RWPE2 (cell line): ENCODE results near the gene CRYGD.
"Not testable (repeated sequence)": the region's sequence is repeated elsewhere in the genome, so short reads cannot be mapped to it uniquely, and the experiment has no call there.

Experiments
- ATAC-seq: fragments of 200-7000 bp; cut with Tn5 transposase; 3 replicates; pipeline ENCODE4 v1.9.1; 2021; ENCODE audit warnings: low read depth
- DNase-seq: peaks from one replicate; pipeline ENCODE4 v3.0.0-alpha.2; 2020; ENCODE audit warnings: low spot score
- H3K27ac ChIP-seq: fragments of 450-650 bp; 2 replicates; pipeline ENCODE4 v1.5.1; 2017; ENCODE audit warnings: mild to moderate bottlenecking; ENCODE audit not compliant: poor library complexity, severe bottlenecking
- H3K27me3 ChIP-seq: fragments of 250-450 bp; sonication (Bioruptor Pico); 2 replicates; pipeline ENCODE4 v1.5.1; 2021; ENCODE audit warnings: mild to moderate bottlenecking, moderate library complexity; ENCODE audit not compliant: insufficient read depth, poor library complexity, severe bottlenecking
- H3K36me3 ChIP-seq: fragments of 250-450 bp; sonication (Bioruptor Pico); 2 replicates; pipeline ENCODE4 v1.5.1; 2020; ENCODE audit warnings: low read depth, mild to moderate bottlenecking, moderate library complexity
- H3K4me1 ChIP-seq: fragments of 250-450 bp; sonication (Bioruptor Pico); 2 replicates; pipeline ENCODE4 v1.5.1; 2021; ENCODE audit warnings: mild to moderate bottlenecking, moderate library complexity; ENCODE audit not compliant: insufficient read depth, poor library complexity, severe bottlenecking
- H3K4me3 ChIP-seq: fragments of 250-450 bp; sonication (Bioruptor Pico); 2 replicates; pipeline ENCODE4 v1.5.1; 2021; ENCODE audit warnings: mild to moderate bottlenecking, moderate library complexity; ENCODE audit not compliant: severe bottlenecking
- H3K9me3 ChIP-seq: fragments of 250-450 bp; sonication (Bioruptor Pico); 2 replicates; pipeline ENCODE4 v1.5.1; 2021; ENCODE audit warnings: mild to moderate bottlenecking, moderate library complexity; ENCODE audit not compliant: severe bottlenecking
- TF ChIP-seq, protein P1 (sequence below): fragments of 450-650 bp; IDR thresholded peaks from one replicate; pipeline ENCODE4 v1.5.1; 2017; ENCODE audit warnings: mild to moderate bottlenecking, moderate library complexity; ENCODE audit not compliant: poor library complexity, severe bottlenecking

The CRYGD gene

DNA sequence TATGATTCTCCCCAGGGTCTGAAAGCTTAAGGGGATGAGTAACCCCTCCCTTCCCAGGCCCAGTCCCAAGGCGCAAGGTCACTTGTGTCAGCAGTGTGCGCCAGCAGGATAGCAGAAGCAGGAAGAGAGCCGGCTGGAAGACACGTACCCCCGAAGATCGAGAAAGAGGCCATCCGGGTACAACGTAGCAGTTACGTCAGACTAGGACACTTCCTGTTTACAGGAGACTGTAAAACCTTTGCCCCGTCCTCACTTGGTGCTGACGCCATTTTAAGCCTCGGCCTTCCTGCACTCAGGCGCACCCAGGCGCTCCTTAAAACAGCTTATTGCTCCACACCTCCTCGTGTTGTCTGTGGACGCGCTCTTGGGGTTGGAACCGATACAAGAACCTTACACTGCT lies 15.1 kb upstream of the CRYGD start:
- H3K9me3 ChIP-seq, result no peaks in the 10 kb centered on the region
- DNase-seq, result no peak
- H3K36me3 ChIP-seq, result no peaks in the 10 kb centered on the region
- no peak for ATAC-seq
- no peaks in the 10 kb centered on the region for H3K27me3 ChIP-seq
- TF ChIP-seq, protein P1, sequence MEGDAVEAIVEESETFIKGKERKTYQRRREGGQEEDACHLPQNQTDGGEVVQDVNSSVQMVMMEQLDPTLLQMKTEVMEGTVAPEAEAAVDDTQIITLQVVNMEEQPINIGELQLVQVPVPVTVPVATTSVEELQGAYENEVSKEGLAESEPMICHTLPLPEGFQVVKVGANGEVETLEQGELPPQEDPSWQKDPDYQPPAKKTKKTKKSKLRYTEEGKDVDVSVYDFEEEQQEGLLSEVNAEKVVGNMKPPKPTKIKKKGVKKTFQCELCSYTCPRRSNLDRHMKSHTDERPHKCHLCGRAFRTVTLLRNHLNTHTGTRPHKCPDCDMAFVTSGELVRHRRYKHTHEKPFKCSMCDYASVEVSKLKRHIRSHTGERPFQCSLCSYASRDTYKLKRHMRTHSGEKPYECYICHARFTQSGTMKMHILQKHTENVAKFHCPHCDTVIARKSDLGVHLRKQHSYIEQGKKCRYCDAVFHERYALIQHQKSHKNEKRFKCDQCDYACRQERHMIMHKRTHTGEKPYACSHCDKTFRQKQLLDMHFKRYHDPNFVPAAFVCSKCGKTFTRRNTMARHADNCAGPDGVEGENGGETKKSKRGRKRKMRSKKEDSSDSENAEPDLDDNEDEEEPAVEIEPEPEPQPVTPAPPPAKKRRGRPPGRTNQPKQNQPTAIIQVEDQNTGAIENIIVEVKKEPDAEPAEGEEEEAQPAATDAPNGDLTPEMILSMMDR, result no peak
- H3K4me3 ChIP-seq, result no peak overlapping the region
- no peak overlapping the region for H3K27ac ChIP-seq
- peaks cover 3% of the 10 kb centered on the region for H3K4me1 ChIP-seq

DNA sequence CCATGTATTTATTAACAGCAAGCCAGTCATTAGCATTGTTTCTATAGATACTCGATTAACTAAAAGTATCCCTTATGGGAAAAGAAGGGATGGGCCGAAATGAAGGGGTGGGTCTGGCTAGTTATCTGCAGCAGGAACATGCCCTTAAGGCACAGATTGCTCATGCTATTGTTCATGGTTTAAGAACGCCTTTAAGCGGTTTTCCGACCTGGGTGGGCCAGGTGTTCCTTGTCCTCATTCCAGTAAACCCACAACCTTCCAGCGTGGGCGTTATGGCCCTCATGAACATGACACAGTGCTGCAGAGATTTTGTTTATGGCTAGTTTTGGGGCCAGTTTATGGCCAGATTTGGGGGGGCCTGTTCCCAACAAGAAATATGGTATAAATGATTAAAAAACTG lies 14.0 kb upstream of the CRYGD start:
- not testable (repeated sequence) for H3K9me3 ChIP-seq, H3K4me1 ChIP-seq, H3K27me3 ChIP-seq, DNase-seq, H3K4me3 ChIP-seq, H3K36me3 ChIP-seq, H3K27ac ChIP-seq, ATAC-seq

DNA sequence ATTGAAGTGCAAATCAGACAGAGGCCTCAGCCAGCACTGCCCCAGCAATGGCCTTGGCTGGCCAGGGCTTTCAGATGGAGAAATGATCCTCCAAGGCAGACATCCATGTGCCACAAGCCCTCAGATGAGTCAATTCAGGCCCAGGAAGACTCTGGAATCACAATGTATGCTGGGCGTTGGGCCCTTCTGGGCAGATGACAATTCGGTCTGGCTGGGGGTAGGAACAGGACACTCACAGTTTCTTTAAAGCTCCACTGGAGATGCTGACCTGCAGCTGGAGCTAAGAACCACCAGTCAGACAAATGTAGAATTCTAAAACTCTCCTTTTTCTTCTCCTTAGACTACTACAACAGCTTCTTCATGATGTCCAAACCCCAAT lies 12.4 kb upstream of the CRYGD start:
- no peak for DNase-seq
- Histone ChIP-seq H3K4me1 (no peaks in the 10 kb centered on the region), H3K27ac (no peak overlapping the region), H3K4me3 (no peak overlapping the region), H3K9me3 (no peaks in the 10 kb centered on the region), H3K27me3 (no peaks in the 10 kb centered on the region), H3K36me3 (no peaks in the 10 kb centered on the region)
- TF ChIP-seq, protein P1, result no peak
- no peak for ATAC-seq

DNA sequence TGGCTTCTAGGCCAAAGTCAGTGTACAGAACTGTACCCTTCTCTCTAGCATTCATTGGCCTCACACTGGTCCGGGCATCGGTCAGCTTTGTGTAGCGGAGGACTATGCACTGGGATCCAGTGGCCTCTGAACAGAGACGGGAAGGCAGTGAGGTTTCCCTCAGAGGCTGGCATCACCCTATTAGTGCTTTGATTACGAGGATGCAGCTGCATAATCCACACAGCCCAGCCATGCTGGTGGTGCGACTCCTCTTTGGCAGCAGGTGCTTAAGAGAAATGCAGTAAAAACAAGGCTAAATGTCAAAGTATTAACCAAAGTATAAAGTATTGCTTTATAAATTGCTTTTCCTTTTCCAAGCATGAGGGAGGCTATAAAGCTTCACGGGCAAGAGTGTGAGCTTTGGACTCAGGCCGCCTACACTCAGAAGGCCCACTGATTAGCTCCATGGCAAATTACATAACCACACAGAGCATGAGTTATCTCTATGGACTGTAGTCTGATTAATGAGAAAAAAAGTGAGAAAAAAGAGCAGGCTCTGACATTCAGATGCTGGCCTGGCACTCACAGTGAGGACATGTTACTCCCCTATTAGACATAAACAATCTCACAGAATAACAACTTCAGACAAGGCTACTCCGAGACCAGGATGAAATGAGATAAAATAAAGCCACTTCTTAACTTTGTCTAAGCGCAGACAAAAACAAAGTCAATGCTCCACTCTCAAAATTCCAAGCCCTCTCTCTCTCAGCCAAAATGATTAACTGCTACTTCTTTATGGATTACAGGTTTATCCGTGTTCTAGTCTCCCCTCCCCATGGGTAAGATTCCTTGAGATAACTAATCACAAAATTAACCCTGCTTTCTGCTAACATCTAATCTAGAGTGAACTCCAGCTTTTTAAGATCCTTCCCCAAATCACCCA lies 11.7 kb upstream of the CRYGD start:
- H3K27me3 ChIP-seq, result no peaks in the 10 kb centered on the region
- TF ChIP-seq, protein P1, result no peak
- no peaks in the 10 kb centered on the region for H3K9me3 ChIP-seq
- ATAC-seq (no peak), DNase-seq (no peak)
- H3K4me3 ChIP-seq, result no peak overlapping the region
- H3K36me3 ChIP-seq, result no peaks in the 10 kb centered on the region
- no peaks in the 10 kb centered on the region for H3K4me1 ChIP-seq
- no peak overlapping the region for H3K27ac ChIP-seq

DNA sequence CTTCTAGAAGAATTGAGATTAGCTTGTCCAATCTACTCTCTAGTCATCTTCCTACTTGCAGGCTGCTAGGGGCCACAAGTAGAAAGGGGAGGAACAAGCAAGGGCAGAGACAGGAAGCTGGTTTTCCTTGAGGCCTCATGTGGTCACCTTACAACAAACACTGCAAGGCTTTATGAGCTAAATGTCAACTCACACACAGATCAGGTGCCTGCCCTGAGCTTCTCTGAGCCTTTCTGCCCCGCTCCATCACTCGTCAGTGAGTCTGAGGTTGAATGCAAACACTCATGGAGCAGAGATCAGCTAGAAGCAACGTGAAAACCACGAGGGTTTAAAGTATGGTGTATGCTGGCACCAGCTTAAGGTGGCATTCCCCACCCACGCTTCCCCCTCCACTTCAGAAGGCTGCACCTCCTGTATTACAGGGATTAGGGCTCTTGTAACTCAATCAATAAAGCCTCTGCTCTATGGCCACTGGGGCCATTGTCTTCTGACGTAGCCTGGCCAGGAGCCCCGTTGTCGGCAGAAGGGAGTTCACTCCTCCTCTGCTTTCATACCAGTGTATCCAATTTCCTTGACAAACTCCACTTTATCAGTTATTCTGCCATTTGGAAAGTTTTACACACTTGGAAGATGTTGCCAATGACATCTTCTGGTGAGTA lies 10.7 kb upstream of the CRYGD start:
- Histone ChIP-seq H3K36me3 (no peaks in the 10 kb centered on the region), H3K9me3 (no peaks in the 10 kb centered on the region), H3K4me1 (peaks cover 4% of the 10 kb centered on the region), H3K27ac (no peak overlapping the region), H3K27me3 (no peaks in the 10 kb centered on the region), H3K4me3 (no peak overlapping the region)
- TF ChIP-seq, protein P1, result no peak
- ATAC-seq (no peak), DNase-seq (no peak)
